ENCODE results near the gene CASK.

The CASK gene

DNA sequence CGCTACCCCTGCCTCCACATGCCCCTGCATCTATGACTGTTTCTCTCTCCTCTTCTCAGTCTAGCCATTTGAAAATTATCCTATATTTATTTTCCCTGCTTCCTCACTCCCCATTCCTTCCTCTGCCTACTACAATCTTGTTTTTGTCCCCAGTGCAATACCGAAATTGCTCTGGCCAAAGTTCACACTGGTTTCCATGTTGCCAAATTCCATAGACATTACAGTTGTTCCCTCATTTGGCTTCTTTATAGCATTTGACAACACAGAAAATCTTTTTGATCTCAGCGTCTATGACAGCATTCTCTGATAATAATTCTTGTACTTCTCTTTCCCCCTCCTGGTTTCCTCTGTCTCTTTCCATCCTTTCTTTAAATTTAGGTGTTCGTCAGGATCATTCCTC, 100.0 kb downstream of the CASK start:
- no peak for ATAC-seq
- TF ChIP-seq ZC3H10 (CRISPR knock-in tag; IDR thresholded peaks at IDR 0.05) (no peak), OSR1 (CRISPR knock-in tag; IDR thresholded peaks at IDR 0.05) (no peak), TOX (CRISPR knock-in tag; IDR thresholded peaks at IDR 0.05; ENCODE audit: borderline replicate concordance) (no peak), ZNF70 (CRISPR knock-in tag; IDR thresholded peaks at IDR 0.05) (no peak), ZFP30 (CRISPR knock-in tag; IDR thresholded peaks at IDR 0.05) (no peak), SNAI2 (CRISPR knock-in tag; IDR thresholded peaks at IDR 0.05) (no peak)

DNA sequence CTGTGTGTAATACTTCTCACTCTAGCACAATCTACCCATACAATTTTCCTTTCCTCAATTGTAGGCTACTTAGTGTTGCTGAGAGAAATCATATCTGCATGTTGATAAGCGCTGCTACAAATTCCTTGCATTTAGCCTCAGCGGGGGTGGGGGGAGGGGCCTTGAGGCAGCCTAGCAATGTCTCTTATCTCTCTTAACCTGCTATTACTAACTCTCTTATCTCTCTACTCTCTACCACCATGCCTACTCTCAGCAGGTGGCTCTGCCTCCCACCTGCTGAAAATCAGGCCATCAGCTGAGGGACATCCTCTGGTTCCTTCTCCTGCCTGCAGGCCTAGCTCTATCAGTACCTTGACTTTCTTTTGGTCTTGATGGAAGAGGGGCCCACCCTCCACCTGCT, 100.5 kb downstream of the CASK start:
- TF ChIP-seq ARNTL (CRISPR knock-in tag; IDR thresholded peaks at IDR 0.05; ENCODE audit: borderline replicate concordance, low read depth), result no peak
- no peak for TF ChIP-seq ZFP3 (CRISPR knock-in tag; IDR thresholded peaks at IDR 0.05)
- TF ChIP-seq ESRRG (CRISPR knock-in tag; IDR thresholded peaks at IDR 0.05), result no peak
- TF ChIP-seq ZNF70 (CRISPR knock-in tag; IDR thresholded peaks at IDR 0.05), result no peak
- no peak for TF ChIP-seq BACH2 (CRISPR knock-in tag; IDR thresholded peaks at IDR 0.05; ENCODE audit: borderline replicate concordance)
- TF ChIP-seq RARB (CRISPR knock-in tag; IDR thresholded peaks at IDR 0.05), result no peak
- no peak for TF ChIP-seq OSR1 (CRISPR knock-in tag; IDR thresholded peaks at IDR 0.05)
- TF ChIP-seq ZFP30 (CRISPR knock-in tag; IDR thresholded peaks at IDR 0.05), result no peak
- TF ChIP-seq, protein P1, sequence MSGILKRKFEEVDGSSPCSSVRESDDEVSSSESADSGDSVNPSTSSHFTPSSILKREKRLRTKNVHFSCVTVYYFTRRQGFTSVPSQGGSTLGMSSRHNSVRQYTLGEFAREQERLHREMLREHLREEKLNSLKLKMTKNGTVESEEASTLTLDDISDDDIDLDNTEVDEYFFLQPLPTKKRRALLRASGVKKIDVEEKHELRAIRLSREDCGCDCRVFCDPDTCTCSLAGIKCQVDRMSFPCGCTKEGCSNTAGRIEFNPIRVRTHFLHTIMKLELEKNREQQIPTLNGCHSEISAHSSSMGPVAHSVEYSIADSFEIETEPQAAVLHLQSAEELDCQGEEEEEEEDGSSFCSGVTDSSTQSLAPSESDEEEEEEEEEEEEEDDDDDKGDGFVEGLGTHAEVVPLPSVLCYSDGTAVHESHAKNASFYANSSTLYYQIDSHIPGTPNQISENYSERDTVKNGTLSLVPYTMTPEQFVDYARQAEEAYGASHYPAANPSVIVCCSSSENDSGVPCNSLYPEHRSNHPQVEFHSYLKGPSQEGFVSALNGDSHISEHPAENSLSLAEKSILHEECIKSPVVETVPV (CRISPR knock-in tag; IDR thresholded peaks at IDR 0.05), result no peak
- no peak for TF ChIP-seq ZNF565 (CRISPR knock-in tag; conservative IDR thresholded peaks at IDR 0.05; ENCODE audit: low read depth)
- no peak for TF ChIP-seq ZC3H10 (CRISPR knock-in tag; IDR thresholded peaks at IDR 0.05)
- no peak for TF ChIP-seq ISL1 (CRISPR knock-in tag; IDR thresholded peaks at IDR 0.05)
- TF ChIP-seq PPARA (CRISPR knock-in tag; IDR thresholded peaks at IDR 0.05; ENCODE audit: borderline replicate concordance), result no peak
- TF ChIP-seq ZNF8 (CRISPR knock-in tag; IDR thresholded peaks at IDR 0.05), result no peak
- no peak for TF ChIP-seq TCF4 (CRISPR knock-in tag; IDR thresholded peaks at IDR 0.05; ENCODE audit: borderline replicate concordance)
- TF ChIP-seq, protein P2, sequence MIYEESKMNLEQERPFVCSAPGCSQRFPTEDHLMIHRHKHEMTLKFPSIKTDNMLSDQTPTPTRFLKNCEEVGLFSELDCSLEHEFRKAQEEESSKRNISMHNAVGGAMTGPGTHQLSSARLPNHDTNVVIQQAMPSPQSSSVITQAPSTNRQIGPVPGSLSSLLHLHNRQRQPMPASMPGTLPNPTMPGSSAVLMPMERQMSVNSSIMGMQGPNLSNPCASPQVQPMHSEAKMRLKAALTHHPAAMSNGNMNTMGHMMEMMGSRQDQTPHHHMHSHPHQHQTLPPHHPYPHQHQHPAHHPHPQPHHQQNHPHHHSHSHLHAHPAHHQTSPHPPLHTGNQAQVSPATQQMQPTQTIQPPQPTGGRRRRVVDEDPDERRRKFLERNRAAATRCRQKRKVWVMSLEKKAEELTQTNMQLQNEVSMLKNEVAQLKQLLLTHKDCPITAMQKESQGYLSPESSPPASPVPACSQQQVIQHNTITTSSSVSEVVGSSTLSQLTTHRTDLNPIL (CRISPR knock-in tag; IDR thresholded peaks at IDR 0.05; ENCODE audit: low read depth), result no peak
- ATAC-seq, result no peak

DNA sequence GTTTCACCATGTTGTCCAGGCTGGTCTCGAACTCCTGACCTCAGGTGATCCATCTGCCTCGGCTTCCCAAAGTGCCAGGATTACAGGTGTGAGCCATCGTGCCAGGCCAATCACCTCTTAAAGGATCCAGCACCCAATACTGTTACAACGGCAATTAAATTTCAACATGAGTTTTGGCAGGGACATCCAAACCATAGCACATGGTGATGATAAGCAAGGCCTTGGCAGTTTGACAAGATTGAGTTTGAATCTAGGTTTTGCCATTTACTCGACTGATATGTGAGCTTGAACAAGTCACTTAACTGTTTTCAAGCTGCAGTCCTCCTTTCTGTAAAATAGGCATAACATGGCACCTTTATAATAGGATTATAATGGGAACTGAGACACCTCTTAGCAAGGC, 115.3 kb downstream of the CASK start:
- no peak for ATAC-seq
- no peak for TF ChIP-seq TCF4 (CRISPR knock-in tag; IDR thresholded peaks at IDR 0.05; ENCODE audit: borderline replicate concordance)
- TF ChIP-seq, protein P3, sequence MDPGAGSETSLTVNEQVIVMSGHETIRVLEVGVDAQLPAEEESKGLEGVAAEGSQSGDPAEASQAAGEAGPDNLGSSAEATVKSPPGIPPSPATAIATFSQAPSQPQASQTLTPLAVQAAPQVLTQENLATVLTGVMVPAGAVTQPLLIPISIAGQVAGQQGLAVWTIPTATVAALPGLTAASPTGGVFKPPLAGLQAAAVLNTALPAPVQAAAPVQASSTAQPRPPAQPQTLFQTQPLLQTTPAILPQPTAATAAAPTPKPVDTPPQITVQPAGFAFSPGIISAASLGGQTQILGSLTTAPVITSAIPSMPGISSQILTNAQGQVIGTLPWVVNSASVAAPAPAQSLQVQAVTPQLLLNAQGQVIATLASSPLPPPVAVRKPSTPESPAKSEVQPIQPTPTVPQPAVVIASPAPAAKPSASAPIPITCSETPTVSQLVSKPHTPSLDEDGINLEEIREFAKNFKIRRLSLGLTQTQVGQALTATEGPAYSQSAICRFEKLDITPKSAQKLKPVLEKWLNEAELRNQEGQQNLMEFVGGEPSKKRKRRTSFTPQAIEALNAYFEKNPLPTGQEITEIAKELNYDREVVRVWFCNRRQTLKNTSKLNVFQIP (CRISPR knock-in tag; IDR thresholded peaks at IDR 0.05; ENCODE audit: borderline replicate concordance, low read depth), result no peak
- no peak for TF ChIP-seq ISL1 (CRISPR knock-in tag; IDR thresholded peaks at IDR 0.05)
- TF ChIP-seq, protein P4, sequence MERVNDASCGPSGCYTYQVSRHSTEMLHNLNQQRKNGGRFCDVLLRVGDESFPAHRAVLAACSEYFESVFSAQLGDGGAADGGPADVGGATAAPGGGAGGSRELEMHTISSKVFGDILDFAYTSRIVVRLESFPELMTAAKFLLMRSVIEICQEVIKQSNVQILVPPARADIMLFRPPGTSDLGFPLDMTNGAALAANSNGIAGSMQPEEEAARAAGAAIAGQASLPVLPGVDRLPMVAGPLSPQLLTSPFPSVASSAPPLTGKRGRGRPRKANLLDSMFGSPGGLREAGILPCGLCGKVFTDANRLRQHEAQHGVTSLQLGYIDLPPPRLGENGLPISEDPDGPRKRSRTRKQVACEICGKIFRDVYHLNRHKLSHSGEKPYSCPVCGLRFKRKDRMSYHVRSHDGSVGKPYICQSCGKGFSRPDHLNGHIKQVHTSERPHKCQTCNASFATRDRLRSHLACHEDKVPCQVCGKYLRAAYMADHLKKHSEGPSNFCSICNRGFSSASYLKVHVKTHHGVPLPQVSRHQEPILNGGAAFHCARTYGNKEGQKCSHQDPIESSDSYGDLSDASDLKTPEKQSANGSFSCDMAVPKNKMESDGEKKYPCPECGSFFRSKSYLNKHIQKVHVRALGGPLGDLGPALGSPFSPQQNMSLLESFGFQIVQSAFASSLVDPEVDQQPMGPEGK (CRISPR knock-in tag; IDR thresholded peaks at IDR 0.05; ENCODE audit: borderline replicate concordance), result no peak
- no peak for TF ChIP-seq ZNF70 (CRISPR knock-in tag; IDR thresholded peaks at IDR 0.05)
- TF ChIP-seq BACH2 (CRISPR knock-in tag; IDR thresholded peaks at IDR 0.05; ENCODE audit: borderline replicate concordance), result no peak
- TF ChIP-seq ESRRG (CRISPR knock-in tag; IDR thresholded peaks at IDR 0.05), result no peak
- no peak for TF ChIP-seq ARNTL (CRISPR knock-in tag; IDR thresholded peaks at IDR 0.05; ENCODE audit: borderline replicate concordance, low read depth)
- no peak for TF ChIP-seq ZNF8 (CRISPR knock-in tag; IDR thresholded peaks at IDR 0.05)
- TF ChIP-seq, protein P2 (CRISPR knock-in tag; IDR thresholded peaks at IDR 0.05; ENCODE audit: low read depth), result no peak
- TF ChIP-seq OSR1 (CRISPR knock-in tag; IDR thresholded peaks at IDR 0.05), result no peak
- TF ChIP-seq ZFP3 (CRISPR knock-in tag; IDR thresholded peaks at IDR 0.05), result no peak
- no peak for TF ChIP-seq ZFP30 (CRISPR knock-in tag; IDR thresholded peaks at IDR 0.05)
- TF ChIP-seq, protein P1 (CRISPR knock-in tag; IDR thresholded peaks at IDR 0.05), result no peak
- TF ChIP-seq GLIS3 (CRISPR knock-in tag; IDR thresholded peaks at IDR 0.05), result no peak
- no peak for TF ChIP-seq TOX (CRISPR knock-in tag; IDR thresholded peaks at IDR 0.05; ENCODE audit: borderline replicate concordance)
- no peak for TF ChIP-seq PPARA (CRISPR knock-in tag; IDR thresholded peaks at IDR 0.05; ENCODE audit: borderline replicate concordance)
- no peak for TF ChIP-seq ZC3H10 (CRISPR knock-in tag; IDR thresholded peaks at IDR 0.05)

All from SK-N-SH treated with all-trans-retinoic acid at 6 μM for 48 hours (cell line).